HG02610 (cell line): ENCODE measurements around the gene SLC44A1.
A peak's percentile ranks its signal among the peaks of the same experiment; 100 is the strongest.

Source experiments
- ATAC-seq: cut with Tn5 transposase; IDR thresholded peaks from one replicate; pipeline ENCODE4 v1.9.1; 2021; ENCODE audit warnings: mild to moderate bottlenecking, moderate library complexity; ENCODE audit not compliant: unreplicated experiment

SLC44A1 gene

DNA sequence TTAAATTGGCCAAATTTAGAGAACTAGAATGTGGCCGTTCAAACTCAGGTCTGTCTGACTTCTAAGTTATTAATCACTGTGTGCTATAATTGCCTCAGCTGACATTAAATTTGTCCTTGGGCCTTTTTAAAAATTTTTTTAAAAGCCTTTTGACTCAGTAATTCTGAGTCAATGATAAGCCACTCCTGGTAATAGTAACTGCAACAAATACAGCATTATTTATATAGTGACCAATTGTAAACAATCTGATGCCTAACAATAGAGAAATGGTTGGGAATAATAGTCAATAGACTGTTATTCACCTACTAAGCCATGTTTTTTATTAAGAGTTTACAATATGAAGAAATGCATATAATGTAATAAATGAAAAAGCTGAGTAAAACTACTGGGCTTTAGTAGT lies 132.4 kb downstream of the SLC44A1 start:
- no peak for ATAC-seq

DNA sequence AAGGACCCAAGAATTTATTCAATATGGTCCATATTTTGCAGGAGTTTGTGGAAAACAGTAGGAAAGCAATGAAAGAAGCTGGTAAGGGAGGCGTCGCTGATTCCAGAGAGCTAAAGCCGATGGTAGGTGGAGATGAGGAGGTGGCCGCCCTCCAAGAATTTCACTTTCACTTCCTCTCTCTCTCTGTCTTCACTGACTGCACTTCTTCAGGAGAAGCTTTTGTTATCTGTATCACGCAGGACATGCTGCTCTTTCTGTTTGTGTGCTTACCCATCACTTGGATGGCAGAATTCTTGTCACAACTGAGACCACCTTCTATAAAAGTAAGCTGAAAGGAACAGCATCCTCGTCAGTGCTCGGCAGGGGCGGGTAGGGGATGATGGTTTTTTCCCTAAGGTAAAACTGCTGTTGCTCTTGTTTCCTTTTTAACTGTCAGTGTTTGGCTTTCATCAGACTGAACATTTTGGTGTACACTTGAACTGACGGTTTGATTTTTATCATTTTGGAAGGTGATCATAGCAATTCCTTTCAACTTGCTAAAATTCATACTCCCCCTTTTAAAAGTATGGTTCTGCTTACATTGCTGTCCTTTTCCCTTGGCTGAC lies 141.0 kb downstream of the SLC44A1 start:
- peak; percentile 98 for ATAC-seq

DNA sequence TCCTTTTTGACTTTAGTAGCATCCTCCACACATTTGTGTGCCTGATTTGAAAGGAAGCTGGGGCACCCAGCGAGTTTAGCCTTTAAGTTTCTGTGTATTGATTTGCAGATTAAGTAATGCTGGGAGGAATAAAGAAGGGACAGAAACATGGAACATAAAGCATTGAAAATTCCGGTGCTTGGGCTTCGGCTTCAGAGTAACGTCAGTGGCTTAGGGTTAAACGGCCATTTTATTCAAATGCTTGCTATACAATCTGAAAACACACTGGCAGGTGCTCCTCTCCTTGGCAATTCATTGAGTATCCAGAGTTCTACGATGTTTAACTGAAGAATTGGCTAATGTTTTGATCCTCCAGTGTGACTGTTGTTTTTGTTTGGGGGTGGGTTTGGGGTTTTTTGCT lies 145.3 kb downstream of the SLC44A1 start:
- no peak for ATAC-seq

DNA sequence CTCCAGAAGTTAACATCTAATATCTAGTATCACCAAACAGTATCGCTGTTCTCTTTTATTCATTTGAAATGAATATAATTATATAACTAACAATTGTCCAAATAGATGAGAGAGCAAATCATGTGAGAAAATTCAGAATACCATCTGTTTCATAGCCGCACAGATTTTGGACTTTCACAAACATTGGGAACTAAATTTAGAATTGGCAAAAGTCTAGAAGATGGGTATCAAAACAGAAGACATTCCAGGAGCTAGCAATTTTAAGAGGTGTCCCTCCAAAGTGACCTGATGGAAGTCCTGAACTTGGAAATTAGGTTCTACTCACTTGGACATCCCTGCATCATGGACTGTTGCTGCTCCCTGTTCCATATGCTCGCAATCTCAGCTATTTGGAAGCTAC lies 146.4 kb downstream of the SLC44A1 start:
- ATAC-seq, result no peak

DNA sequence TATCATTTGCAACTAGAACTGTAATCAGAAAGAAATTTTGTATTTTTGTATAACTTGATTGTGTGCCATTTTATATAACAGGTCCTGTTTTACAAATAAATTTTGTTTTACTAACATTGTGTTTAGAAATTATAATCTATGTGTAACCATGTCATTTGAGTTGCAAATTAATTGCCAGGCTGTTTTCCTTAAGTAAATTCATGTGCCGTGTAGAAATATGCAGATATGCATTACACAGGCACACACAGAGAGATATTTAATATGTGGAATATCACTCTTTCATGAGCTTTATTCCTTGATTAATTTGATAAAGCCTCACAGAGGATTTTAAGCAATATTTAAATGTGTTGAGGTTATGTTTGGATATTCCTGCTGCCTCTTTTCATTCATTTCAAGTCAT lies 146.8 kb downstream of the SLC44A1 start:
- ATAC-seq, result no peak

DNA sequence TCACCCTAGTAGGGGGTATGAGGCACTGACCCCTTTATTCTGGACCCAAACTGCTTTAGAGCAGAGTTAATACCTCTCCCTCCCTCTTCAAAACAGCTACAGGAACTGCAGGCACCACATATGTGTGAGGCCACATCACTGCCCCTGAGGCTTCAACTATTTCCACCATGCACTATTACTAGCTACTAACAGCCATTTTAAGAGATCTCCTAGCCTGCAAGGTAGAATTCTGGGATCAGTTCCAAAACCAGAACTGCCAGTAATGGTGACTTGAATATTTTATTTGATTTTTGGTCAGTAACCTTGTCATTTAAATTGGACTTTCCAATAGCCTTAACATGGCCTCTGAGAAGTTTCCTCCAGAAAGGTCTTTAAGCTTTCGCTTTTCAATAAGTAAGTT lies 148.1 kb downstream of the SLC44A1 start:
- no peak for ATAC-seq

DNA sequence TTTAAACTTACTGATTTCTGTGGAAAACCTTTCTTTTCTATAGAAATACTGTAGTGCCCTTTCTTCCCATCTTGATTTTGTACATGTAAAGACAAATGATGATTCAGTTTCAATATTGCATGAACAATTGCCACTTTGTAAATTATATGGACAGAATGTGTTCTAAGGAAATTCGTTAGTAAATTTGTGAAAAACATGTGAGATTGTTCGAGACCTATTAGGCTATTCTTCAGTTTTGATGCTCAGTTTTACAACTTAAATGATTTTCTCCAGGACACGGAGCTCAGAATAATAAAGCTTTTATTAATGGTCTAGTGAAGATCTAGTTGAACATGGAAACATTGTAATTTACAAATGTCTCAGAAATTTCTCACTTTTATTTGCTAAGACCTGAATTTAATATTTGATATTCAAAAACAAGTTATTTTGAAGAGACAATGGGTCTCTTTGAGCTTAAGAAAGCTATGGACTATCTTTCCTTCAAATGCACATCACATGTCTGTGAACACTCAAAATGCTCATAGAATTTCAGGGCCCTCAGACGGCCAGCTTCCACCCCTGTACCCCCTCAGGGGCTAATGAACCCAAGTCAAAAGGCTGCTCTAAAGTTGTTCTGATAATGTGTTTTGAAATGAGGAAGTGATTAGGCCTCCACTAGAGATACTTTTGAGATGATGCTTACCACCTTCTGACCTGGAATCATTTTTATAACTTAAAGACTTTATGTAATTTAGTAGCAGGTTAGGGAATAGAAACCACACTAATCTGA lies 149.3 kb downstream of the SLC44A1 start:
- no peak for ATAC-seq

DNA sequence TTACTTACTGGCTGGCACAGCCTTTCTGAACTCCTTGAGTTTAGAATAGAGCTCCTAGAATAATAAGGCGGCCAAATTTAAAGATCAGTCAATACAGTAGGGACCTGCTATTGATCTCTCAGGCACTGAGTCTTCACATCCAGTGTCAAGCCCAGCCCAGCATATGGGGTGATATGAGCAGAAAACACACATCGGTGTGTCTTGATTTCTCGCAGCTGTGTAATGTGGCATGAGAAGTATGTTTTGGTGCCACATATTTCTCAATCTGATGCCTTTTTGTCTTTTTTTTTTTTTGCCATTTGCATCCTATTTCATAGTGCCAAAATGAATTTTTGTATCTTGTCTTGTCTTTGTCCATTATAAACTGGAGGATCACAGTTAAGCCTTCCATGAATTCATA lies 152.0 kb downstream of the SLC44A1 start:
- no peak for ATAC-seq

DNA sequence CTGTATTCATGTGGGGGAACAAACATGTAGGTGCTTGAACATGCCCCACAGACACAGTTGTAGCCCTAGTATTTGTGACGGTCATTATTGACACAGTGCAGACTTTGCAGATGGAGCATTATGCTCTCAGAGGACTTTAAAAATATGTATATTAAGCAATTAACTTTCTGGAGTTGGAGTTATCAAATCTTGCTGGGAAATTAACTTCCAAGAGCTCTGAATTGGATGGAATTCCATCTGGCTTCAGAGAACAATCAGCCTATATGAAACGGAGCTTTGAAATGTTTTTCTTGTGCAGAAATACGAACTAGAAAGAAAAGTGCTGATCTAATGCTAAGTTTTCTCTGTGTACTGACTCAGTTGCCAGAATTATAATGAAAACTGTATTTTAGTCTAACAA lies 152.4 kb downstream of the SLC44A1 start:
- no peak for ATAC-seq

DNA sequence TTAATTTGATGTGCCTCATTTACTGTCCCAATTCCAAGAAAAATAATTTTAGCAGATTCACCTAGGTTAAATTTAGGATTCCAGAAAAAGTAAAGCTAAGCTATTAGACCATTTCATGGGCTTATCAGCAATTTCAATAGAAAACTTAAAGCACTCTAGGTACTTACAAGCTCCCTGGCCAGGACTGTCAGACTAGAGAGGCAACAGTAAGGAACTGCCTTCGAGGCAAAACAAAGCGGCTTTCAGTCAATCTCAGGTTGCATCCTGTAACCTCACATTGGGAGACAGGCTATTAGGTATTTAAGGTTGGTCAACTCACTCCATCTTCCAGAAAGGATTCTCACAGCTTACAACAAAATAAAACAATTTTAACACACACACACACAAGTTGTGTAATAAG lies 154.7 kb downstream of the SLC44A1 start:
- ATAC-seq, result no peak

DNA sequence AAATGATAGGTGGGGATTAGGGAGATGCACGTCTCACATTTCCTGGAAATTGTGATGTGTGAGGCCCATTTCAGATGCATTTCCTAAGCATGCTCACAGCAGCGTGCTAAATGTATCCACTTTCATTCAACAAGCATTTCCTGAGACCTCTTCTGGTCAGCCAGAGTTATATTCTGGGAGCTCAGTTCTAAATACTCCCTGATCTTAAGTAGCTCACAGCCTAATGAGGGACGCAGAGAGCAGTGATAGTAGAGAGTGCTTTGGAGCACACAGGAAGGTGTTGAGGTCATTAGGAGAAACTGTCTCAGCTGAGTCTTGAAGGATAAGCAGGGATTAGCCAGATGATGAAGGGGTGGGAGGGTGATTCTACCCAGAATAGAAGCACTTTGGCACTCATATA lies 157.2 kb downstream of the SLC44A1 start:
- no peak for ATAC-seq

DNA sequence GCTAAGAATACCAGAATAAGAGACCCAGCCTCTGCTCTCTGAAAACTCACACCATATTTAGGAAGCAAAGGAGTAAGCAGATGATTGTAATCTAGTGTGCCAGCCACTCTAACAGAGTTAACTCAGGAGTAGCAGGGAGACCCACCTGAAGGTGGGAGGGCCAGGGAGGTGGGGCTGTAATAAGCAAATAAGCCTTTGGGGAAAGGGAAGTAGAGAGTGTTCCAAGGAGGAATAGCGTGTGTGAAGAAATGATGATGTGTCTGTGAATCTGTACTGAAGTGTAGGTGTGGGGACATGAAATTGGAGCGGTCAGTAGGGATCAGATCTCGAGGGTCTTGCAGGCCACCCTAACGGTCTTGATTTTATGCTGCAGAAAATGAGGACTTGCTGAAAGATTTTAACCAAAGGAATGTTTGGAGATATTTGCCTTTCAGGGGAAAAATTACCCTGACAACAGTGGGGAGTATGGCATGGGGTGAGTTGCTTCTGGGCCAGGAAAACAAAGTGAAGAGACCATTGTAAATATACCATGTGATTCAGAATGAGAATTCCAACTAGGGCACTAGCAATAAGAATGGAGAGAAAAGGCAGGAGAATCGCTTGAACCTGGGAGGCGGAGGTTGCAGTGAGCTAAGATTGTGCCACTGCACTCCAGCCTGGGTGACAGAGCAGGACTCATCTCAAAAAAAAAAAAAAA lies 159.2 kb downstream of the SLC44A1 start:
- no peak for ATAC-seq

DNA sequence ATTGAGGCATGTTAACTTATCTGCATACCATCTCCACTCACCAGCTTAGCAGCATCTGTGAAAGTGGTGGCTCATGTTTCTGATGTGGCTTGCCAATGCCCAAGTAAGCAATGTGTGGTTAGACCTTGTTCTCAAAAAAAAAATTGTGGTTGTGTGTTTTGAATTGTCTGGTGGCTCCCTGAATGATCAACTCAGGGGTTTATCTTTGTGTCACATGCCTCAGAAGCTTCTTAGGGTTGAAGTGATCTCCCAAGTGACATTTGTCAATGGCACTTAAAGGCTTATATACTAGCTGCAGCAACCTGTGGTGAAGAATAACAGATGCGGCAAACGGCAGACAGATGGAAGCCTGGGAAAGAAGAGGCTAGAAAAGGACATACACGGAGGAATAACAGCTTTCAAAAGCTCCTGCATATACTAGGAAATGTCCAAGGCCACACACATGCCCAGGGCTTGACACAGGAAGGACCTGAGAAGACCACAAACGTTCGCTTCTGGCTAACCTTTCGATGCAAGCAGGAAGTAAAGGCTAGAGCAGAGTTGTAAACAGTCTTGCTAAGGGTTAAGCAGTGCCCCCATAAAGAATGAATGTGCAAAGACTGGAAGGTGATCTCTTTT lies 161.2 kb downstream of the SLC44A1 start:
- peak; percentile 97 for ATAC-seq

DNA sequence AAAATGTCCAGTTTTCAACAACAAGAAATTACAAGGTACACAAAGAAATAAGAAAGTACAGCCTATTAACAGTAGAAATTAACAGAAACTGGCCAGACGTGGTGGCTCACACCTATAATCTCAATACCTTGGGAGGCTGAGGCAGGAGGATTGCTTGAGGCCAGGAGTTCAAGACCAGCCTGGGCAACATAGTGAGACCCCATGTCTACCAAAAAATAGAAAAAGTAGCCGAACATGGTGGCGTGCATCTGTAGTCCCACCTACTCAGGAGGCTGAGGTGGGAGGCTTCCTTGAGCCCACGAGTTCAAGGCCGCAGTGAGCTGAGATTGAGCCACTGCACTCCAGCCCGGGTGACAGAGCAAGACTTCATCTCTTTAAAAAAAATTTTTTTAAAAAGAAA lies 161.9 kb downstream of the SLC44A1 start:
- no peak for ATAC-seq

DNA sequence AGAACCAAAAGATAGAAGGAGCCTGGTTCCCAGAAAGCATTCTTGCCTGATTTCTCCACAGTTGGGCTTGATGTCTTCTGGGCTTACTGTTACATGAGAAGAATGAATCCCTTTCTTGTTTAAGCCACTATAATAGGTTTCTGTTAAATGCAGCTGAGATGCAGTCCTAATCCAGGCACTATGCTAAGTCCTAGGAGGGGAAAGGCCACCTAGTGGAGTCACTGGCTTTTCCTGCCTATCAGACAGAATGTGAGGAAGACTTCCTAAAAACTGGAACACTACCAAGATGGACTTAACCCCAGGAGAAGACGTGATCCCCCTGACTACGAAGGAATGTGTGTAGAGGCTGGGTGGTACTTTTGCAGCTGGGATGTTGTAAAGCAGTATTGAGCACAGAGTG lies 169.1 kb downstream of the SLC44A1 start:
- no peak for ATAC-seq

DNA sequence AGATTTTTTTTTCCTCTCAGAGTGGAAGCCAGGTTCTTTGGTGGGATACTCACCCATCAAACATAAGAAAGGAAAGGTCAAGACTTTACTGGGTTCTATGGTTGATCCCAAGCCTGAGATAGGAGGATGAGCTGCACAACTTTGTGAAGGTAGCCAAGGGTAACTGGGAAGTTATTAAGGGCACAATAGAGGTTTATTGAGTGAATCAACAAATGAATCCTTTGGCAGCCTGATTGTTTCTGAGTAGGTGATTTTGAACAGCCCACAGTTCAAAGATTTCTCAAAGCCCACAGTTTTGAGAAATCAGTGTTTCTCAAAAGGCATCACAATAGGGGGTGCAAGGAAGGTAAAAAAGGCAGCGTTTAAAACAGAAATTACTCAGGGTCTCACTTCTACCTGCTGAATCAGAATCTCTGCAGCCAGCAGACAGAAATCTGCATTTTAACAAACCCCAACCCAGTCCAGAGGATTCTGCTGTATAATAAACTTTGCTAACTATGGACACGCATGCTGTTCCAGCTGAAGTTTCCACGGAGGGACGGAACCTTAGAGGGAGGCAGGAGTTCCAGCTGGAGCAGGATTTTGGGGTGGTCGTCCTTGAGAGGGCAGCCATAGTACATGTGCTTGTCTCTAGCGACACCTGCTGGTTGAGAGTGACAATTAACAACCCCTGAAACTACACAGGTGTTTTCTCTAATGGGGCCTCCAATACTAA lies 170.7 kb downstream of the SLC44A1 start:
- ATAC-seq, result peak; percentile 51

DNA sequence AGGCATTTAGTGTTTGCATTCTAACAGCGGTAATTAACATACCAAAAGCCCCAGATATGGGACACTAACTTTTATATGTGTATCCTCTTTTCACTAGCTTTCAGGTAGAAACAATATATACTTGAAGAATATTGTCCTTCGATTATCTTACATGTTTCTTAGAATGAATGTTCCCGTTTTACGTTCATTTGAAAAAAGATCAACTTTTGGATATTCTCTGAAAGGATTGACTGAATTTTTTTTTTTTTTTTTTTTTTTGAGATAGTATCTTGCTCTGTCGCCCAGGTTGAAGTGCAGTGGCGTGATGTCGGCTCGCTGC lies 171.2 kb downstream of the SLC44A1 start:
- ATAC-seq, result no peak

DNA sequence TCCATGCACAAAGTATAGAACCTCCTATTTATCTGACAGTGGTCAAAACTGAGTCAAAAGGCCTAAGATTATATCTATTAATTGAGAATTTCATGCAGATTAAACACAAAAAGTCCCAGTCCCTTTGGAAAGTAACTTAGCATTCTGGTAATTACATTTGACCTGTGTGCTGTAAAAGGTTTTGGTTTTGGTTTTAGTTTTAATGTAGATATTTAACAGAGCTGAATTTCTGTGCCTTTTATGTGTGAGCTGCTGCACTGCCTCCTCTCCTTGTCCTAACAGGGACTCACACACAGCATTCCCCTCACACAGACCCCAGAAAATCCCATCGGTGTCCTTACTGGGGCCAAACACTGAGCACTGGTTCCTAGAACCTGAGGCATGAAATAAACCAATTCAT lies 172.4 kb downstream of the SLC44A1 start:
- ATAC-seq, result peak; percentile 86

DNA sequence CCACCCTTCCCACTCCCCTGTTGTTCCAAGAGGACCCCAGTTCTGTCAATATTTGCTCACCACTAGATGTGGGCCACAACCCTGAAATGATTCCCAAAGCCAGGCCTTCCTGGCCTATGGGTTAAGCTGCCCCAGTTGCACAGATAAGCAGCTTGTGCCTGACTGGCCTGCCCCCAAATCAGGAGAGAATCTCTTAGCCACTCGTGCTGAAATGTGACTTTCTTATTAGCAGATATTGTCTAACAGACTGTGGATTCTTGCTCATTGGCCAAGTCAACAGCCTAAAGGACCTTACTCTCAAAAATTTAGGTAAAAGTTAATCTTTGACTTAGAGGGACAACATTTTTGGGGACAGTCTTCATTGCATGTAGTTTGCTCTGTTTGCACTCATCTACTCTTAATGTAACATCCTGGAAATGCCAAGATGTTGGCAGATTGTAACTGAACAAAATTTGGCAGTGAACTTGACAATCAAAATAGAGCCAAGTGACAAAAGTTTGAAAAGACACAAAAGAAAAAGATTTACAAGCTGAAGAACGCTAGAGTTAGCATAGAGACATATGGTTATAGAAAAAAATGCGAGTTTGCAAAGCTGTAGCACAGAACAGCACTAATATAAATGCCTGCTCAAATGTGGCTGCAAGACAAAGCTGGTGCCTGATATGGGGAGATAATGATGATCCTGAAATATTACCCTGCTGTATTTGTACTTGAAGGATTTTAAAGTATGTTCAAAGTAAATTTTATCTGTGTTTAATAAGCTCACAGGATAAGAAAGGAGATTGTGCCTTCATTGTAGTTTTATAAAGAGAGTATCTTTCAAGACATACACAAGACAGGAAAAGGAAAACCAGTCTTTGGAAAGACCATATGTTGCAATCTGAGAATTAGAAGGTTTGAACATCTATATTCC lies 174.4 kb downstream of the SLC44A1 start:
- ATAC-seq, result no peak
